Measurements from ENCODE around the gene ARVCF.

- TF ChIP-seq CTCF (IDR thresholded peaks at IDR 0.05; ENCODE audit: control extremely low read depth in 1 of 3, insufficient read depth in 1 of 3, low read depth in 1 of 3, low read length in 3 of 3): no peak
- TF ChIP-seq POLR2A (IDR thresholded peaks at IDR 0.05; ENCODE audit: control extremely low read depth in 1 of 2, low read depth in 2 of 2, low read length in 2 of 2): no peak
- no peak for TF ChIP-seq RAD21 (IDR thresholded peaks at IDR 0.05 in 1 of 2, conservative IDR thresholded peaks at IDR 0.05 in 1 of 2; ENCODE audit: low read depth in 2 of 2, low read length in 2 of 2)
- no peak for TF ChIP-seq POLR2AphosphoS5 (IDR thresholded peaks at IDR 0.05; ENCODE audit: low read depth, low read length)
- no peak for TF ChIP-seq SIN3A (conservative IDR thresholded peaks at IDR 0.05 in 1 of 2, IDR thresholded peaks at IDR 0.05 in 1 of 2; ENCODE audit: low read depth in 1 of 2, low read length in 2 of 2)
- TF ChIP-seq ZNF274 (IDR thresholded peaks at IDR 0.05; ENCODE audit: borderline replicate concordance, extremely low read depth, low read length): no peak
- TF ChIP-seq GTF2F1 (IDR thresholded peaks at IDR 0.05; ENCODE audit: borderline replicate concordance, low read depth, low read length): no peak
- no peak for TF ChIP-seq CHD2 (IDR thresholded peaks at IDR 0.05; ENCODE audit: low read length)
- TF ChIP-seq HDAC2 (IDR thresholded peaks at IDR 0.05; ENCODE audit: borderline replicate concordance in 1 of 2, low read depth in 2 of 2, low read length in 2 of 2): no peak
- TF ChIP-seq USF2 (IDR thresholded peaks at IDR 0.05; ENCODE audit: low read length): no peak
- no peak for TF ChIP-seq RBBP5 (IDR thresholded peaks at IDR 0.05; ENCODE audit: borderline replicate concordance, low read depth, low read length)
- no peak for TF ChIP-seq ATF3 (IDR thresholded peaks at IDR 0.05; ENCODE audit: insufficient read depth, low read depth, low read length)
- TF ChIP-seq EZH2 (IDR thresholded peaks at IDR 0.05; ENCODE audit: low read depth, low read length, severe bottlenecking): no peak
These were observed 36.0 kb upstream of the ARVCF start for GRCh38 chr22:20052309-20053259.
